GM23338 (cell line): ENCODE measurements around the gene TULP4. TPM values are rescaled to one million over a fixed set of nuclear protein-coding genes. Genes with fewer than 3 reads are reported as not detected.

Experiments
- ATAC-seq: fragments of 200-7000 bp; cut with Tn5 transposase; 3 replicates; pipeline ENCODE4 v1.9.1; 2020
- DNase-seq: peaks from one replicate; pipeline ENCODE4 v3.0.0-alpha.2; 2015; ENCODE audit warnings: low spot score
- H2AFZ ChIP-seq: fragments of 200-600 bp; sonication (generic); 2 replicates; pipeline ENCODE4 v1.8.0; 2016; ENCODE audit warnings: antibody characterized with exemption, mild to moderate bottlenecking, moderate library complexity
- H3F3A ChIP-seq: fragments of 200-600 bp; sonication (generic); replicated peaks from 2 replicates; pipeline ENCODE4 v1.8.0; 2017; ENCODE audit warnings: antibody characterized with exemption, mixed run types, low read depth
- H3K27ac ChIP-seq: fragments of 200-600 bp; sonication (generic); 2 replicates; pipeline ENCODE4 v1.6.1; 2016; ENCODE audit warnings: low read depth
- H3K27me3 ChIP-seq: fragments of 200-600 bp; sonication (generic); 2 replicates; pipeline ENCODE4 v1.8.0; 2016; ENCODE audit warnings: mild to moderate bottlenecking, mixed run types, moderate library complexity; ENCODE audit not compliant: insufficient read depth
- H3K36me3 ChIP-seq: fragments of 200-600 bp; sonication (generic); 2 replicates; pipeline ENCODE4 v1.8.0; 2016; ENCODE audit warnings: mild to moderate bottlenecking; ENCODE audit not compliant: insufficient read depth
- H3K4me1 ChIP-seq: fragments of 200-600 bp; sonication (generic); 2 replicates; pipeline ENCODE4 v1.8.0; 2016; ENCODE audit warnings: mild to moderate bottlenecking, moderate library complexity; ENCODE audit not compliant: insufficient read depth
- H3K4me2 ChIP-seq: fragments of 200-600 bp; sonication (generic); 2 replicates; pipeline ENCODE4 v1.7.1; 2017; ENCODE audit warnings: mixed run types
- H3K4me3 ChIP-seq: fragments of 200-600 bp; sonication (generic); 2 replicates; pipeline ENCODE4 v1.6.1; 2016; ENCODE audit warnings: mixed run types
- H3K79me2 ChIP-seq: fragments of 200-600 bp; sonication (generic); replicated peaks from 2 replicates; pipeline ENCODE4 v1.8.0; 2017; ENCODE audit warnings: mild to moderate bottlenecking; ENCODE audit not compliant: insufficient read depth
- H3K9me2 ChIP-seq: fragments of 200-600 bp; sonication (generic); 2 replicates; pipeline ENCODE4 v1.8.0; 2017; ENCODE audit not compliant: insufficient read depth
- H4K20me1 ChIP-seq: fragments of 200-600 bp; sonication (generic); replicated peaks from 2 replicates; pipeline ENCODE4 v1.8.0; 2017; ENCODE audit warnings: mild to moderate bottlenecking; ENCODE audit not compliant: insufficient read depth
- H3K27ac Mint-ChIP-seq: 2 replicates; pipeline ENCODE4 v1.8.0; 2020; ENCODE audit warnings: inconsistent platforms, mild to moderate bottlenecking, moderate library complexity, mixed read lengths
- H3K27me3 Mint-ChIP-seq: 3 replicates; pipeline ENCODE4 v1.8.0; 2022; ENCODE audit warnings: low read depth, mild to moderate bottlenecking, moderate library complexity, mixed read lengths, inconsistent platforms; ENCODE audit not compliant: insufficient read depth, poor library complexity
- H3K36me3 Mint-ChIP-seq: 3 replicates; pipeline ENCODE4 v1.8.0; 2021; ENCODE audit warnings: low read depth, mild to moderate bottlenecking, inconsistent platforms, moderate library complexity, mixed read lengths
- H3K4me1 Mint-ChIP-seq: 3 replicates; pipeline ENCODE4 v1.8.0; 2020; ENCODE audit warnings: mild to moderate bottlenecking, inconsistent platforms, mixed read lengths
- H3K4me3 Mint-ChIP-seq: 3 replicates; pipeline ENCODE4 v1.8.0; 2021; ENCODE audit warnings: moderate library complexity, mild to moderate bottlenecking, inconsistent platforms, mixed read lengths
- H3K9me3 Mint-ChIP-seq: 3 replicates; pipeline ENCODE4 v1.8.0; 2020; ENCODE audit warnings: moderate library complexity, mild to moderate bottlenecking, inconsistent platforms, mixed read lengths
- CREB1 ChIP-seq: fragments of 250-450 bp; sonication (Bioruptor Pico); IDR thresholded peaks from 2 replicates; pipeline ENCODE4 v1.5.0; 2020; ENCODE audit warnings: low read depth, mild to moderate bottlenecking, moderate library complexity
- EZH2 ChIP-seq: fragments of 200-600 bp; sonication (generic); IDR thresholded peaks from one replicate; pipeline ENCODE4 v1.8.0; 2017; ENCODE audit warnings: antibody characterized with exemption, mild to moderate bottlenecking, low read depth; ENCODE audit not compliant: unreplicated experiment
- EZH2phosphoT487 ChIP-seq: fragments of 200-600 bp; sonication (generic); IDR thresholded peaks from one replicate; pipeline ENCODE4 v1.8.1; 2018; ENCODE audit warnings: antibody characterized with exemption; ENCODE audit not compliant: unreplicated experiment
- JUNB ChIP-seq: IDR thresholded peaks from one replicate; pipeline ENCODE4 v1.6.1; 2016; ENCODE audit warnings: antibody characterized with exemption; ENCODE audit not compliant: unreplicated experiment
- POLR2AphosphoS5 ChIP-seq: IDR thresholded peaks from 2 replicates; pipeline ENCODE4 v1.6.1; 2016; ENCODE audit warnings: antibody characterized with exemption, low read depth
- ZNF114 ChIP-seq: fragments of 250-450 bp; sonication (Bioruptor Pico); IDR thresholded peaks from 2 replicates; pipeline ENCODE4 v1.5.0; 2020; ENCODE audit warnings: mild to moderate bottlenecking, moderate library complexity
- ZNF331 ChIP-seq: fragments of 250-450 bp; sonication (Bioruptor Pico); IDR thresholded peaks from 2 replicates; pipeline ENCODE4 v1.5.0; 2020; ENCODE audit warnings: low read depth, mild to moderate bottlenecking, moderate library complexity
- polyA plus RNA-seq: library from polyadenylated mRNA; unstranded; fragments of >200 nt; fragmentation: Nextera tagmentation; extraction: Ambion mirVana; gene quantifications from 2 replicates; pipeline ENCODE4 v1.2.1, GENCODE V29; 2016
- total RNA-seq: library from RNA; depleted of rRNA; stranded (reverse); fragments of >200 nt; shearing (Covaris generic); gene quantifications from 2 replicates; pipeline ENCODE4 v1.2.3, GENCODE V29; 2014
- TF ChIP-seq, protein P1 (sequence below), 2 experiments: fragments of 200-600 bp in 1 of 2; sonication (generic) in 1 of 2; conservative IDR thresholded peaks; 2 replicates each; pipeline versions ENCODE4 v1.5.1 to v1.6.1; 2016 to 2017; ENCODE audit warnings: antibody characterized with exemption in 2 of 2, low read depth in 2 of 2, mild to moderate bottlenecking in 2 of 2, moderate library complexity in 1 of 2
- TF ChIP-seq, protein P2 (sequence below): IDR thresholded peaks from 2 replicates; pipeline ENCODE4 v1.6.1; 2016; ENCODE audit warnings: antibody characterized with exemption
- TF ChIP-seq, protein P3 (sequence below): IDR thresholded peaks from one replicate; pipeline ENCODE4 v1.6.1; 2018; ENCODE audit warnings: antibody characterized with exemption; ENCODE audit not compliant: unreplicated experiment

The TULP4 gene
- total and polyA plus RNA-seq, 2 experiments from 2014 or later, result 31.2 to 50.2 TPM

DNA sequence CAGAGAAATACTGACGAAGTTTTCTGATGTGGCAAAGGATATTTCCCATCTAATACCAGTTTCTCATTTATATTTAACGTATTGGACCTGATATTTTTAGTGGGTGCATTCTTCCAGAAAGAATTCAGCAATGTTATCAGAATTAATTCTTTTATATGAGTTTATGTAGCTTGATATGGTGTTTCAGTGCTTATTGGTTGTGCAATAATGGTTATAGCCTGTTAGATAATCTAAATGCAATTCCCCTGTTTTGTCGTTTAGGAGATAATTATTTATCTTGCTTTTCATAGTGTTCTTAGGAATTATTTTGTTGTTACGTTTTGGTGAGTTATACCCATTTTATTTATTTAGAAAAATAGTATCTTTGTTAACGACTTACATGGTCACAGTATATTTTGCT, 196.2 kb downstream of the TULP4 start (continued):
- TF ChIP-seq, protein P1, sequence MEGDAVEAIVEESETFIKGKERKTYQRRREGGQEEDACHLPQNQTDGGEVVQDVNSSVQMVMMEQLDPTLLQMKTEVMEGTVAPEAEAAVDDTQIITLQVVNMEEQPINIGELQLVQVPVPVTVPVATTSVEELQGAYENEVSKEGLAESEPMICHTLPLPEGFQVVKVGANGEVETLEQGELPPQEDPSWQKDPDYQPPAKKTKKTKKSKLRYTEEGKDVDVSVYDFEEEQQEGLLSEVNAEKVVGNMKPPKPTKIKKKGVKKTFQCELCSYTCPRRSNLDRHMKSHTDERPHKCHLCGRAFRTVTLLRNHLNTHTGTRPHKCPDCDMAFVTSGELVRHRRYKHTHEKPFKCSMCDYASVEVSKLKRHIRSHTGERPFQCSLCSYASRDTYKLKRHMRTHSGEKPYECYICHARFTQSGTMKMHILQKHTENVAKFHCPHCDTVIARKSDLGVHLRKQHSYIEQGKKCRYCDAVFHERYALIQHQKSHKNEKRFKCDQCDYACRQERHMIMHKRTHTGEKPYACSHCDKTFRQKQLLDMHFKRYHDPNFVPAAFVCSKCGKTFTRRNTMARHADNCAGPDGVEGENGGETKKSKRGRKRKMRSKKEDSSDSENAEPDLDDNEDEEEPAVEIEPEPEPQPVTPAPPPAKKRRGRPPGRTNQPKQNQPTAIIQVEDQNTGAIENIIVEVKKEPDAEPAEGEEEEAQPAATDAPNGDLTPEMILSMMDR (conservative IDR thresholded peaks at IDR 0.05; ENCODE audit: low read depth in 2 of 2), result no peak
- TF ChIP-seq EZH2 (no peak), ZNF114 (CRISPR knock-in tag) (no peak), POLR2AphosphoS5 (no peak), CREB1 (no peak), ZNF331 (no peak)
- TF ChIP-seq, protein P2, sequence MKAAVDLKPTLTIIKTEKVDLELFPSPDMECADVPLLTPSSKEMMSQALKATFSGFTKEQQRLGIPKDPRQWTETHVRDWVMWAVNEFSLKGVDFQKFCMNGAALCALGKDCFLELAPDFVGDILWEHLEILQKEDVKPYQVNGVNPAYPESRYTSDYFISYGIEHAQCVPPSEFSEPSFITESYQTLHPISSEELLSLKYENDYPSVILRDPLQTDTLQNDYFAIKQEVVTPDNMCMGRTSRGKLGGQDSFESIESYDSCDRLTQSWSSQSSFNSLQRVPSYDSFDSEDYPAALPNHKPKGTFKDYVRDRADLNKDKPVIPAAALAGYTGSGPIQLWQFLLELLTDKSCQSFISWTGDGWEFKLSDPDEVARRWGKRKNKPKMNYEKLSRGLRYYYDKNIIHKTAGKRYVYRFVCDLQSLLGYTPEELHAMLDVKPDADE, result no peak
- TF ChIP-seq, protein P3, sequence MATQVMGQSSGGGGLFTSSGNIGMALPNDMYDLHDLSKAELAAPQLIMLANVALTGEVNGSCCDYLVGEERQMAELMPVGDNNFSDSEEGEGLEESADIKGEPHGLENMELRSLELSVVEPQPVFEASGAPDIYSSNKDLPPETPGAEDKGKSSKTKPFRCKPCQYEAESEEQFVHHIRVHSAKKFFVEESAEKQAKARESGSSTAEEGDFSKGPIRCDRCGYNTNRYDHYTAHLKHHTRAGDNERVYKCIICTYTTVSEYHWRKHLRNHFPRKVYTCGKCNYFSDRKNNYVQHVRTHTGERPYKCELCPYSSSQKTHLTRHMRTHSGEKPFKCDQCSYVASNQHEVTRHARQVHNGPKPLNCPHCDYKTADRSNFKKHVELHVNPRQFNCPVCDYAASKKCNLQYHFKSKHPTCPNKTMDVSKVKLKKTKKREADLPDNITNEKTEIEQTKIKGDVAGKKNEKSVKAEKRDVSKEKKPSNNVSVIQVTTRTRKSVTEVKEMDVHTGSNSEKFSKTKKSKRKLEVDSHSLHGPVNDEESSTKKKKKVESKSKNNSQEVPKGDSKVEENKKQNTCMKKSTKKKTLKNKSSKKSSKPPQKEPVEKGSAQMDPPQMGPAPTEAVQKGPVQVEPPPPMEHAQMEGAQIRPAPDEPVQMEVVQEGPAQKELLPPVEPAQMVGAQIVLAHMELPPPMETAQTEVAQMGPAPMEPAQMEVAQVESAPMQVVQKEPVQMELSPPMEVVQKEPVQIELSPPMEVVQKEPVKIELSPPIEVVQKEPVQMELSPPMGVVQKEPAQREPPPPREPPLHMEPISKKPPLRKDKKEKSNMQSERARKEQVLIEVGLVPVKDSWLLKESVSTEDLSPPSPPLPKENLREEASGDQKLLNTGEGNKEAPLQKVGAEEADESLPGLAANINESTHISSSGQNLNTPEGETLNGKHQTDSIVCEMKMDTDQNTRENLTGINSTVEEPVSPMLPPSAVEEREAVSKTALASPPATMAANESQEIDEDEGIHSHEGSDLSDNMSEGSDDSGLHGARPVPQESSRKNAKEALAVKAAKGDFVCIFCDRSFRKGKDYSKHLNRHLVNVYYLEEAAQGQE, result no peak

DNA sequence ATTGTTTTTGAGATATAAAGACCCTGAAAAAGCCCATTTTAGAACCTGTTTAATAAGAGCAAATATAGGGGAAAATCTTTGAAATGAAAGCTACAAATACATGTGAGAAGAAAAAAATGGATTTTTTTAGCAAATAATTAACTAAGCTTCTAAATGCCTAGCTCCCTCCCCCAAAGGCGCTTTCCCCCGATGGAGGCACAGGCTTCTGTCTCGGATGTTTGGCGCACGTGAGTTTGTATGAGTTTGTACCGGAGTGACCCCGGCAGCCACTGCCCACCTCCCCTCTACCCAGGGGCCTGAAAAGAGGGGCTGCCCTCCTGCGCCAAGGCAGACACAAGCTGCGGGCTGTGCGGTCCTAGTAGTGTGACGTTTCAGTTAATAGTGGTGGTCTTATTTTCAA, 197.2 kb downstream of the TULP4 start:
- H3K36me3 ChIP-seq, result no peaks in the 10 kb centered on the region
- peaks cover 3% of the 10 kb centered on the region; the same call in 2 of the 3 replicates for H3K4me1 Mint-ChIP-seq
- no peak overlapping the region for H3K4me3 Mint-ChIP-seq
- DNase-seq (no peak), ATAC-seq (no peak)
- no peaks in the 10 kb centered on the region for H4K20me1 ChIP-seq
- H3F3A ChIP-seq, result no peaks in the 10 kb centered on the region
- no peak overlapping the region for H2AFZ ChIP-seq
- no peak overlapping the region for H3K4me2 ChIP-seq
- no peaks in the 10 kb centered on the region for H3K9me3 Mint-ChIP-seq
- H3K79me2 ChIP-seq, result no peaks in the 10 kb centered on the region
- no peak overlapping the region for H3K27ac Mint-ChIP-seq
- peaks cover 7% of the 10 kb centered on the region for H3K27me3 Mint-ChIP-seq
- H3K27me3 ChIP-seq, result no peaks in the 10 kb centered on the region
- TF ChIP-seq CREB1 (no peak), POLR2AphosphoS5 (no peak), JUNB (no peak), EZH2phosphoT487 (no peak), EZH2 (no peak)
- TF ChIP-seq, protein P1 (conservative IDR thresholded peaks at IDR 0.05; ENCODE audit: low read depth in 2 of 2), result no peak
- TF ChIP-seq, protein P2, result no peak
- no peak overlapping the region for H3K4me3 ChIP-seq
- H3K4me1 ChIP-seq, result no peaks in the 10 kb centered on the region
- no peaks in the 10 kb centered on the region for H3K9me2 ChIP-seq
- H3K27ac ChIP-seq, result no peak overlapping the region
- H3K36me3 Mint-ChIP-seq, result peaks cover 3% of the 10 kb centered on the region
